Islet precursor cell (in vitro differentiated cells): ENCODE results near the gene ESRRG.

ENCODE experiments used
- DNase-seq: peaks from one replicate; pipeline ENCODE4 v3.0.0-alpha.2; 2018

ESRRG gene

DNA sequence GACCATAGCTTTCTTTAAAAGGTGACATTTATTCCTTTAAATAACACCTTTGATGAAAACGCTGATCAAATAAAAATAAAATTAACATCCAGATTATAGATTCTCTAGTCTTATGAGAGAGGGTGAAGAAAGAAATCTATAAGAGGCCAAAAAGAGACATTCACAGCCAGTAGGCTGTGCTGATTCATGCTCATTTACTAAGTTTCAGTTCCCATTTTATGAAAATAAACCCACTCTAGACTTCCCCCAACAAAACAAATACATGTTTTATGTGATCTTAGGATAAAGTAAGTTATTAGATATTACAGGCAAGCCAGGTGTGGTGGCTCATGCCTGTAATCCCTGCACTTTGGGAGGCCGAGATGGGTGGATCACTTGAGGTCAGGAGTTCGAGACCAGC, 21.1 kb downstream of the ESRRG start:
- DNase-seq, result no peak

DNA sequence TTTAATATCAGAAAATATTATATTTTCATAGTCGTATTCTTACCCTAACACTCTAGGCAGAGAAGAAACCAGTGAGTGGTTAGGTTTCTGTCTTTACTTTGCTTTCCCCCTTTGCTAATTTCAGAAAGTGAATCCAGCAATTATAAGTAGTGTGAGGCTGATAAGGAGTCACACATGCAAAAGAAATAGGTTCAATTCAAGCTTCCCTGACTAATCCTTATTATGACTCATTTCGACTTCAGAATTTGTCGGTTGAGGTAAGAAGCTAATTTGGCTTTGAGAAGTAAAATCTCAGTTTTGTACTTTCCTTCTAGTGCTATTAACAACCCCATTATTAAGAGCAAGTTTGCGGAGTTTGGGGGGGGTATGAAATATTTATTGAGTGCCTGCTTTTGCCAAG, 22.4 kb downstream of the ESRRG start:
- DNase-seq, result no peak

DNA sequence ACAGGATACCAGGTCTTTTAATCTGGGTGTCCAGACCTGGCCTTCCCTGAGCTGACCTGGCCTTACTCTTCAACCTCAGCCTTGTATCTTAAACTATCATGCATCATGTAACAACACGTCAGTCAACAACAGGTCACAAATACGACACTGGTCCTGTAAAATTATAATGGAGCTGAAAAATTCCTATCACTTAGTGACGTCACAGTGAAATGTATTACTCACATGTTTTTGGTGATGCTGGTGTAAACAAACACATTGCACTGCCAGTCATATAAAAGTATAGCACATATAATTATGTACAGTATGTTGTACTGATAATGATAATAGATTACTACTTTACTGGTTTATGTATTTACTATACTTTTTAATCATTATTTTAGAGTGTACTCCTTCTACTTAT, 31.5 kb downstream of the ESRRG start:
- DNase-seq, result no peak

DNA sequence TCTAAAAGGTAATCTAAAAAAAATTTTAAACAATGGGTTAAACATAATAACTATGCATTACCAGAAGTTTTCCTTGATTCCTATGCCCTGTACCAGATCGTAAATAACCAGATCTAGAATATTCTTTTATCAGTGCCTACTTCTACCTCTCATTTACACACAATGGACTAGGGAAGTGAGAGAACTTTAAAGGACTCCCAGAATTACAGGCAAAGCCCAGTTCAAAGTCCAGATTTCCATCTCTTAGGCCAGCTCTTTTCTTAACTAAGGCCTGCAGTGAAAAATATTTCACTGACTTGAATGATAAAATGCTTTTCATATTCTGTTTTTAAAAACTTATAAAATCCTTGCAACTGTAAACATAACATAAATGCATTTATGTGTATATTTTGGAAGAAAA, 32.6 kb downstream of the ESRRG start:
- DNase-seq, result no peak

DNA sequence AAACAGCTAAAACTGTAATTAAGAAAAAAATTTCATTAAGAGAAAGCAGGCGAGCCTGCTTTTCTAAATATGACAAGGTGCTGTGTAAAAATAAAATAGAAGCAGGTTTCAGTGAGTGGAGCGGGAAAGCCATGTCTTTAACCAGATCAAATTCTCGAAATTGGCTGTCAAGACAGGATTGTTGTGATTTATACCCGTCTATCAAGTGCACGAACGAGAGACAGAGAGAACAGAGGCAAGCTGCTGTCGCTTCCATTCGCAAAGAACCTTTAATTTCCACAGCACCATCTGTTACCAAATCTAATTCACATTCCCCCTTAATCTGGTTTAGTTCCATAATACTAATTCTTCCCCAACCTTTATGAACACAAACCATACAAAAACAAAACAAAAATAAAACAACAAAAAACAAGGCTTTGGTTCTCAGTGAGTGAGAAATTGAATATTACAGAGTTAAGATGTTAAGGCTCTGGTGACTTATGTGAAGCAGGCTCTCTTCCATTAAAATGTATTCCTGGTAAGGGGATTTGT, 35.0 kb downstream of the ESRRG start:
- no peak for DNase-seq

DNA sequence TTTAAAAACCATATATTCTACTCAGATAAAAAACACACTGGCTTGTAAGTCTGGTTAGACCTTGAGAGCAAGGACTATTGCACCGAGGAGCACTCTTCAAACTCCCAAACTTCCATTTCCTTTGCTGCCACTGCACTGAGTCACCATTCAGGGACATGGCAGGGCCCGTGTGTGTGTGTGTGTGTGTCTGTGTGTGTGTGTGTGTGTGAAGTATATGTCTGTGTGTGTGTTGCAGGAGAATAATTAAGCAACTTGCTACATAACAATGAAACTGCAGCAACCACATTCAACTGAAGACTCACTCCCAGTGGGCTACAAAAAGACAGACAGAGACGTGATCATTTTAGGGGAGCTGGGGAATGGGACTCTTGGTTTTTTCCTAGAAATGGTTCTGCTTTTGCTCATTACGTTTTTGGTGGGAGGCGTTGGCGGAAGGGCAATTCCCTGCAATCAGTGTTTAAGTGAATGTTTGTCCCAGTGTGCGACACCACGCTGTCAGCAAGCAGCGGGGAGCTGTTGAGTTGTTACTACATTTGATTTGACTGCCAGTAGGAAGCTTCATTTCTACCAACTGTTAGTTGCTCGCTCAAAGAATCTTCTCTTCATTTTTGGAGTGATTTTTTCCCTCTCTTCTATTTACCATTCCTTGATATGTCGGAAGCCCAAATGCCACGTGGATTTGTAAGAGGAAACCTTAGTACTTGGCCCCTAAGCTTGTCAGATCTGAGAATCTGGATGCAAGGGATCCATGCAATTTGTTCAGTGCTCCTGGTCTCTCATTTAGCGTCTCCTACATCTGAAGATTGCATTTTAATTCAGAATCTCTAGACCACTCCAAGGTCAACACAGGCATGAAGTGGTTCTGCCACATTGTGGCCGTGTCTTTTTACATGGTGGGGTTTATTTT, 36.1 kb downstream of the ESRRG start:
- peak; percentile 81 for DNase-seq

DNA sequence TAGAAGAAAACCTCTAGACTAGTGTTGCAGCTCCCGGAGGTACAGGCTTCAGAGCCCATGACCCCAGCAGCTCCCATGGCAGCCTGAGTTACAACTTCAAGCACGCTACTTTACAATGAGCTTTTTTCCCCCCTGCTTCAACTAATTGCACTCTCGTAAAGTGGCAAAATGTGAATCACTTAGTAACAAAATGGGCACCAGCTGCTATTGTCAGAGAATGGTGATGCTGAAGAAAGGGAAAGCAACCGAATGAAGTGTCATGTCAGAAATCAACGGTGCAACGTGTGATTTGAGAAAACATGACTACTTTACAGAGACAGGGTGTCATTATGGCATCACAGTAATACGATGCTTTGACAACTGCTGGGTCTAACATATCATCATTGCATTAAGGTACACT, 40.5 kb downstream of the ESRRG start:
- DNase-seq, result no peak

DNA sequence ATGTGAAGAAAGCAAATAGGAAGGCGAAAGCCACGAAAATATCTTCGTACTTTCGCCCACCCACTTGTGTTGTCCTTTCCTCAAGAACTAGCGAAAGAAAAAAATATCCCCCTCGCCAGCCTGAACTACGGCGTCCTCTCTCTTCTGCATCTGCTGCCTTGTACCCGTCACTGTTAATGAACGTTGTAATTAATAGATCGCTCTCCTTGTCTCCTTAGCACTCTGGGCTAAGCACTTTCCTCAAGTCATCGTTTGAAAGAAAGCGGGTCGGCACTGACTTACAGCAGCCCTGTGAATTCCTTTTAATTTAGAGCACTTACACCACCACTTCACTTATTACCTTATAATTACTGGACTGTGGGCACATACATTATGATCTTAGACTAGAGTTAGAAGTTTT, 44.1 kb downstream of the ESRRG start:
- DNase-seq, result no peak

DNA sequence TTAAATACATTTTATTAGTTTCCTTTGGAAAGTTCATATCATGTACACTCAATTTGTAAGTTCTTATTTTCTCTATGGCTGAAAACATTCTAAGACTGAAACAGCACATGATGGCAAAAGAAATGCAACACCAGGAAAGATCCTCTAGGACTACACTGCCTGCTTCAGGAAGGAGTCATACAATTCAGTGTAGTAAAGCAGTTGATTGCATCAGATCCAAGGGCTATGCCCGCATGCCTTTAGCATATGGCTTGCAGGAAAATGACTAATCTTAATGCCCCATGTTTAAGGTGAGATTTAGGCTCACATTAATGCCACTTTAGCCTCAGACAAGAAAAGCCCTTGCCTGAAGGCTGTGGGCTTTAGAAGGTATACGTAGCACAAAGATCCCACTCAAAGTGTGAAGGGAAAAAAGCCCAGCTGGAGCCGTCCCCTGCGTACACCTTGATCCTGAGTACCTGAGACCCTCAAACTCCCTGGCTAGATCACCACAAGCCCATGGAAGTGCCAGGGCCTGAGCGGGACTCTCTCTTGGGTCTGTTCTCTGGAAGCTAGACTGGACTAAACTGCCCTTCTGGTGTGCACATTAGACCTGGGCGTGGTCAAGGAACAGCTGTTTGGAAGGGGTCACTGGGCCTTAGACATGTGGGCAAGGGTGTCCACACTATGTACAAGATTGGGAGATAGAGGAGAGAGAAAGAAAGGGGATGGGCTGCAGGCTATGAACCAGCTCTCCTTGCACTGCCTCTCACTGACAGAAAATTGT, 52.9 kb downstream of the ESRRG start:
- DNase-seq, result peak; percentile 52

DNA sequence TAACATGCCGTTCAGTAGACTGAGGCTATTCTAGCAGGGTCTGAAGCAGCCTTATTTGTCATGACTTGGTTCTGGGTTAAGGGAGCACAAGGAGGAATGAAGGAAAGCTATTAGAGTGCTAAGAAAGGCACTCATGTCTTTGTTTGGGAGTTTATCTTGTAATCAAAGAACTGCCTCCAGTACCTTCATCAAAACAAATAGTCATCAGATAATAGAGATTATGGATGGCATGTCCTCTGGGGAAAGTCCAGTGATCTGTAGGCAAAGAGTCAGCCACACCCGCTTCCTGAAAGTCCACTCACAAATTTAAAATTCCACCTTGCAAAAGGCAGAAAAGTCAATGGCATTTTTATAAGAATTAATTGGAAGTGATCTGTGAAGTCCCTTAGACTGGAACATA, 56.8 kb downstream of the ESRRG start:
- no peak for DNase-seq

DNA sequence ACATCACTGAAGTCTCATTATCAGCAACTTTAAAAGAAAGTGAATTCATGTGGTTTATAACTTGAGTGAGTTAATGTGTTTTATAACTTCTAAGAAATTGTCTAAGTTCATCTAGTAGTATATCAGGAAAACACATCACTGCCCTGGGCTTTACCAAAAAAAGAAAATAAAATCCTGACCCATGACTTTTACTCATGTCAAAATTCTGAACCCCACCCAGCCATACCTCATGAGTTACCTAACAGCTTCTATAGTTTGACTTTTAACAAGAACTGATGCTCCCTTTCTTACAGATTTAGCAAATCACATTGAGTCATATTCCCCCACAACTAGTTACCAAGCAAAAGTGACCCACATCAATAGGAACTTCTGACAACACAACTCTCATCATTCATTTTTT, 57.4 kb downstream of the ESRRG start:
- no peak for DNase-seq

DNA sequence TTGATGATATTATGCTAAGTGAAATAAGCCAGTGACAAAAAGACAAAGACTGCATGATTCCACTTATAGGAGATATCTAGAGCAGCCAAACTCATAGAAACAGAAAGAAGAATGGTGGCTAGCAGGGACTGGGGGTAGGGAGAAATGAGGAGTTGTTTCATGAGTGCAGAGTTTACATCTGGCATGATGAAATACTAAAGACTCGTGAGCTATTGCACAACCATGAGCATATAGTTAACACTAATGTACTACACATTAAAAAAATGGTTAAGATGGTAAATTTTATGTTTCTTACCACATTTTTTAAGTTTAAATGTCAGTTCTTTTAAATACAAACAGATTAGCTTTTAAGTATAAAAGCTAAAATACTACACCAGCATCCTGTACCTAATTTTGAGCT, 57.8 kb downstream of the ESRRG start:
- no peak for DNase-seq

DNA sequence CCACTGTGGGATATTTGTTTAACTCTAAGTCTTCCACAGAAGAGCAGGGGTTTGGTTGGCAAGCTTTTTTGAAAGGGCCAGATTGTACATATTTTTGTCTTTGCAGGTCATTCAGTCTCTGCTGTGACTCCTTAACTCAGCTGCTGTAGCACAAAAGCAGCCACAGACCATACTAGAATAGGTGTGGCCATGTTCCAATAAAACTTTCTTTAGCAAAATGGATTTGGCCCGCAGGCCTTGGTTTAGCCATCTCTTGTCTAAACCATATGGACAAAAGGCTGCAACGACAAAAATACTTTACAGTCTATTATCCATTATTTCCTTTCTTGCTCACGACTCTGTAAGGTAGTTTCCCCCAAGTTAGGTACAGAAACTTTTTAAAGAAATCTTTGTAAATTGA, 60.5 kb downstream of the ESRRG start:
- no peak for DNase-seq

DNA sequence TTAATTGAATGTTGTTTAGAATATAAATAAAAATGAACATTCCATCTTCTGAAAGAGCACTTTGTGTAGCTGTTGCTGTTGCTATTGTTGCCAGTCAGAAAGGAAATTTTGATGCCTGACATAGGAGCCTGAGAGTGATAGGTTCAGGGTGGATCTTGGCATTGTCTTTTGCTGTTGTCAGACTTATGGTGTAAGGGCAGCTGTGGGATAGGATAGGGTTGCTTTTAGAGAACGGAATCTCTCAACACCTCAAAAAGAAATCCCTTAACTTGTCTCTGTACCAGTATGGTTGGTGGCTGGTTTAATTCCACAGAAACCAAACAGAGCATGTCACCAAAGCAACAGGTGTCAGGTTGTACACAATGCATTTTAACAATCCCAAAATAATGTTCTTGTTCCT, 62.7 kb downstream of the ESRRG start:
- no peak for DNase-seq

DNA sequence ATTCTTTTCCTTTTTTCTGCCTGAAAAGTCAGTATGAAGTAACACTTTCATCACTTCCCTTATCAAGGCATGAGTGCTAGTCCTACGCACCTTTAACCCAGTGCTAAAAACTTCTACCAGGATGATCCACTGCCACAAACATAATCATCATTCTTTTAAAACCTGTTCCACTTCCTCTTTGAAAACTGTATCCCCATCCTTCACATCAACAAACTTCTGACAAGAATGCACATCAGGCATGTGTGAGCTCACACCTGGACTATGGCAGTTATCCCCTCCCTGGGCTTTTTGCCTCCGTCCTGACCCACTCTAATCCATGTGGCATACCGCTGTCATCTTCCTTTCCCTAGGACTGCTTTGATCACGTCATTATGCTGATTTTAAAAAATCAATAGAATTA, 70.2 kb downstream of the ESRRG start:
- no peak for DNase-seq

DNA sequence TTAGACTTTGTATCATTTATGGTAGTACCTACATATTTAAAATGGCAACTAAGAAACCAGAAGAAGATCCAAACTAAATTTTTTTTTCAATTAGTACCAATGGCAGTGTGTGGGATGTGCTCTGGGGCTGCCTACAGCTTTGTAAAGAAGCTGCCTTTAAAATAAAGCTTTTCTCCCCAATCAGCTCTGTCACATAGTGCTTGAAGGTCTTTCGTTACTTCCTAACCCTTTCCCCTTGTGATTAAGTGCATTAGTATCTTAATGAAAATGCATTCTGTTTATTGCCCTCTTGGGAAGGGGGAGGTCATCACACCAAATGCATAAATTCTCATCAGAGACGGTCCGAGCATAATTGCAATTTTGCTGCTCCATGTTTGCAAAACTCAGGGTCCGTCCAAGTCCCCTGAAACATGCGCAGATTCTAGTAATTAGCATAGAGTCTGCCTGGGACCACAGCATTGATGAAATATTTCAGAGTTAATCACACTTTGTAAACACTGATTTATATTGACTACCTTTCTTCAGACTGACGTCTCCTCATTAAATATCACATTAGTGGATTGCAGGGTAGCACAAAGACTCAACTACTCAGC, 71.3 kb downstream of the ESRRG start:
- DNase-seq, result no peak

DNA sequence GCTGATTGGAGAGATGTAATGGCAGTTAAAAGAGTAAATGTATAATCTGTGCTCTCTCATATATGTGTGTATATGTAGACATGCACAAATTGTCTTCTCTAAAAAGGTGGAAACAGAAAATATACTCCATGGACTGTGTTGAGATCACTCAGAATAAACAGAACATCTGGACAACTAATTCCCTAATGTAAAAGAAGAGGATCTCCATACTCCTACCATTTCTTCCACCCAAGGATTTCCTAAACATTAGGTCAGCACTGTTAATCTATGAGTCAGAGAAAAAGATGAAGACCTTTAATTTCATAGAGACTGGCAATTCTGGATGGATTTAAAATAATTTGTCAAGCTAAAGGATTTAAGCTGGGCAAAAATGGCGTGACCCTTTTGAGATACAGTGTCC, 80.1 kb downstream of the ESRRG start:
- no peak for DNase-seq

DNA sequence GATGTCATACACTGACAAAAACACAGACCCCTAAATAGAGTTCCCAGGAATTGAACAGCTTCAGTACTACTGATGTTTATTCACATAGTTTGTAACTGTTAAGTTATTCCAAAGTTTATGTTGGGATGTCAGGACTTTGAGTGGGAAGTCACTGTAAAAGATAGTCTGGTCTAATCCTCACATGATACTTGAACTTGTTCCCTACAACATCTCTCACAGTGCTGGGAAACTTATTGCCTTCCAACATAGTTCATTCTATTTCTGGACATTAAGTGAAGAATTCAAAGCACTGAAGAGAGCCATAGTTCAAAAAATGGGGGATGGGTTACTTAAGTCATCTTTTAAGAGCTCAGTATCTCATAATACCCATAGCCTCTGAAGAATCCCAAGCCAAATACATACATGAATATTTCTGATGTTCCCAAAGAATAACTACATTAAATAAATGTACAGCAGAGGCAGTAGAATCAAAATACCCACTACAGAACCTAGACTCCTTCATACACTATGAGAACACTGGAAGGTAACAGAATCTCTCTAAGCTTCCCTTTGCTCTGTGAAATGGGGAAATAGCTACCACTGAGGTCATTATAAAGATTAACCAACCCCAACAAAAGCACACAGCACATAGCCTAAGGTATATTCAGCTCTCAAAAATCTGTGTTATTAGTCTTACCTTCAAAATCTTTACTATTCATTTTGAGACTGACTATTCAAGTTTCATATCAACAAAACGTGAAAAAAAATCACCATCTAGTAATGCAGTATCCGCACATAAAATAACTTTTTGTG, 81.4 kb downstream of the ESRRG start:
- no peak for DNase-seq

DNA sequence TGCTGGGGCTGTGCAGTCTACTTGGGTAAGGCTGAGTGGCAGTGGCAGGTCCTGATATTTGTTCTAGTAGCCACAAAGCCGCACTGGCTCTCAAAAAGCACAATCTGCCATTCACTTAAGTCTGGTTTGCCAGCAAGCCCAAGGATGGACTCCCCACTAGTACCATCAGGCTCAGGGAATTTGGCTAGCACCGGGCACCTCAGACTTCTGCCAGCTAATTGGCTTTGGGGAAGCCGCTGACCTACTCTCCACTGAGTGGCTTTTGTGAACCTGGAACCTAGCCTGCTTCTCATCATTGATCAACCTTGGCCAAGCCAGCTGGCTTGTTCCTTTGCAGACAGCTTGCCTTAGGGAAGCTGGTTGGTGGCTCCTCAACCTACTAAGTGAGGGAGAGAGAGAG, 83.1 kb downstream of the ESRRG start:
- DNase-seq, result no peak

DNA sequence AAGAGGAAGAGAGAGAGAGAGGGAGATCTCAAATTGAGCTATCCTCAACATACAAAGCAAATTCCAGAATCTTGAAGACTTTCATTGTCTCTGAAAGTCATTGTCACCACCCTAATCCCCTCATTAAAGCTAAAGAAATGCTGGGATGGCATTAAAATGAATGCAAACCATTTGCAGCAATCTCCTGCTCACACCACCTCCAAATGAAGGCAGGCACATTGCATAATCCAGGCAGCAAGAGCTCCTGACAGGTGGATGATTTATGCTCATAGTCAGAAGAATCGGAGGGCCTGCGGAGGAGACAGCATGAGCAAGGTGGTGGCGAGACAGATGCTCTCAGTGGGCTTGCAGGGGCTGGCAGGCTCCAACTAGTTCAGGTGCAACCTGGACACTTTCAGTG, 90.2 kb downstream of the ESRRG start:
- no peak for DNase-seq

DNA sequence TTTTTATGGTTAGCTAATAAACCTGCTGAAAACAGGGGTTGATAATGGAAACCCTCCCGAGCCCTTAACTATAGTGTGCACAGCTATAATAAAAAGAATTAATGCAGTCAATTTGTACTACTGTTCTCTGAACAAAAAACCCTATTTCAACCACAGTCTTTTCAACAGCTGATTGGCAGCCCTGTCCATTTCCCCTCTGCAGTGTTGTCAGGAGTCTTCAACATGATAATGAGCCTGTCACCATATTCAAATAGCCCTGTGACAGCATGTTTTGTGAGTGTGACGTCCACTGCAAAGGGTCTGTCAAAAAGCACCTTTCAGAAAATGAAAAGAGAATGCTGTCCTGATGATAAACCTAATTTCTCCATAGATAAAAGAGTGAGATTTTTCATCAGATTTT, 92.7 kb downstream of the ESRRG start:
- no peak for DNase-seq

DNA sequence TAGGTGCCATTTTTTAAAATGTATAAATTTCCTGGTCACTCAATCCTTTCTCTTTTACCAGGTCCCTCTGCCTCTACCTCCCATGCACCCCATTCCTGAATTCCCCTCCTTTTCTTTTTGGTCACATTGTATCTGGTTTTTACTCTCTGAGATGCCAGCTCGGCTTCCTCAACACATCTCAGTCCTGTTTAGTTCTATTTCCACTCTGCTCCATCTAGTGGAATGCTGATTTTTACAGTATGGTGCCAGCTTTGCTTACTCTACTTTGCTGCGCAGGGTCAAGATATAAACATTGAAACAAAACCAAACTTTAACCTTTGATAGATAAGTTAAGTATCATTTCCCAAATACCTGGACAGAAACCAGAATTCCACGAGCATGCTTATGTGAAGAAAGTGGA, 96.0 kb downstream of the ESRRG start:
- DNase-seq, result no peak
